ENCODE results near the gene SPATA20. TPM values are rescaled to one million over a fixed set of nuclear protein-coding genes. Genes with fewer than 3 reads are reported as not detected.
A peak's percentile ranks its signal among the peaks of the same experiment; 100 is the strongest.

SPATA20 gene
- total and polyA plus RNA-seq, 2 of the 13 experiments (the other 11 are each of a cell fraction or from before 2014, with no cell fraction given): 36.1 to 64.8 TPM

DNA sequence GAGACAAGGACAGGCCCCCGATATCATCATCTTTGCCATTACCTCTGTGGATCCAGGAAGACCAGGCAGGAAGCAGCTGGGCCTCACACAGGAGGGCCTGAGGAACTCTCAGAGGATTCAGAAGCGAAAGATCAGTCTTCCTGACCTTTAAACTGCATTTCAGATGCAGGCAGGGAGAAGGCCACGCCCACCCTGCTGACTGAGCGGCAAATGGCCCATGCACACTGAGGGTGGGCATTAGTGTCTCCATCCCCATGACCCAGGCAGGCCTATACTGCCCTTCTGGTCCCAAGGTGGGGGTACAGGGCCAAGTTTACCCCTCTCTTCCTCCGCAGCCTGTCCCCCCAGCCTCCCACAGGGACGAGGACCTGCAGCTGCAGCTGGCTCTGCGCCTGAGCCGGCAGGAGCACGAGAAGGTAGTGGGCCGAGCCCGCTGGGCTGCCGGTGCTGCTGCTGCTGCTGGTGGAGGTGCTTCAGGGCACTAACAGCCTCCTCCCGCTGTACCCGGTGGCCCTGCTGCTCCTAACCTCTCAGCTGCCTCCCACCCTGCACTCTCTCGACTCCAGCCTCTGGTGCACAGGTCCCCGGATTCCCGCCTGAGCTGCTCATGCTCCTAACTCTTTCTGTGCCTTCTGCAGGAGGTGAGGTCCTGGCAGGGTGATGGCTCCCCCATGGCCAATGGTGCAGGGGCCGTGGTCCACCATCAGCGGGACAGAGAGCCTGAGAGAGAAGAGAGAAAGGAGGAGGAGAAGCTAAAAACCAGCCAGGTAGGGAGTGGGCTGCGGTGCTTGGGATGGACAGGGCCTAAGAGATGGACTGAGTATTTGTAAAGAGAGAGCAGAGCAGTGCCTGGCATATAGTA, 8.2 kb upstream of the SPATA20 start (continued):
- TF ChIP-seq, protein P1, sequence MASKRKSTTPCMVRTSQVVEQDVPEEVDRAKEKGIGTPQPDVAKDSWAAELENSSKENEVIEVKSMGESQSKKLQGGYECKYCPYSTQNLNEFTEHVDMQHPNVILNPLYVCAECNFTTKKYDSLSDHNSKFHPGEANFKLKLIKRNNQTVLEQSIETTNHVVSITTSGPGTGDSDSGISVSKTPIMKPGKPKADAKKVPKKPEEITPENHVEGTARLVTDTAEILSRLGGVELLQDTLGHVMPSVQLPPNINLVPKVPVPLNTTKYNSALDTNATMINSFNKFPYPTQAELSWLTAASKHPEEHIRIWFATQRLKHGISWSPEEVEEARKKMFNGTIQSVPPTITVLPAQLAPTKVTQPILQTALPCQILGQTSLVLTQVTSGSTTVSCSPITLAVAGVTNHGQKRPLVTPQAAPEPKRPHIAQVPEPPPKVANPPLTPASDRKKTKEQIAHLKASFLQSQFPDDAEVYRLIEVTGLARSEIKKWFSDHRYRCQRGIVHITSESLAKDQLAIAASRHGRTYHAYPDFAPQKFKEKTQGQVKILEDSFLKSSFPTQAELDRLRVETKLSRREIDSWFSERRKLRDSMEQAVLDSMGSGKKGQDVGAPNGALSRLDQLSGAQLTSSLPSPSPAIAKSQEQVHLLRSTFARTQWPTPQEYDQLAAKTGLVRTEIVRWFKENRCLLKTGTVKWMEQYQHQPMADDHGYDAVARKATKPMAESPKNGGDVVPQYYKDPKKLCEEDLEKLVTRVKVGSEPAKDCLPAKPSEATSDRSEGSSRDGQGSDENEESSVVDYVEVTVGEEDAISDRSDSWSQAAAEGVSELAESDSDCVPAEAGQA (IDR thresholded peaks at IDR 0.05; ENCODE audit: low read depth): peak; percentile 11; the same call in 1 of the 2 replicates
- TF ChIP-seq, protein P1 (CRISPR knock-in tag; IDR thresholded peaks at IDR 0.05; ENCODE audit: borderline replicate concordance): no peak
- TF ChIP-seq HMGA1 (CRISPR knock-in tag; conservative IDR thresholded peaks at IDR 0.05) (no peak), ZNF75D (CRISPR knock-in tag; IDR thresholded peaks at IDR 0.05; ENCODE audit: borderline replicate concordance) (no peak), MTF1 (CRISPR knock-in tag; IDR thresholded peaks at IDR 0.05) (no peak), IRX3 (CRISPR knock-in tag; IDR thresholded peaks at IDR 0.05; ENCODE audit: borderline replicate concordance, low read depth) (no peak), KDM5B (CRISPR knock-in tag; IDR thresholded peaks at IDR 0.05; ENCODE audit: borderline replicate concordance) (0 out of 2 replicates have a peak, but pooled peaks have one; percentile 23), KLF12 (CRISPR knock-in tag; IDR thresholded peaks at IDR 0.05; ENCODE audit: borderline replicate concordance) (0 out of 2 replicates have a peak, but pooled peaks have one; percentile 65), ZFP41 (CRISPR knock-in tag; IDR thresholded peaks at IDR 0.05; ENCODE audit: borderline replicate concordance) (no peak), MEF2D (CRISPR knock-in tag; IDR thresholded peaks at IDR 0.05) (no peak)
- TF ChIP-seq, protein P2, sequence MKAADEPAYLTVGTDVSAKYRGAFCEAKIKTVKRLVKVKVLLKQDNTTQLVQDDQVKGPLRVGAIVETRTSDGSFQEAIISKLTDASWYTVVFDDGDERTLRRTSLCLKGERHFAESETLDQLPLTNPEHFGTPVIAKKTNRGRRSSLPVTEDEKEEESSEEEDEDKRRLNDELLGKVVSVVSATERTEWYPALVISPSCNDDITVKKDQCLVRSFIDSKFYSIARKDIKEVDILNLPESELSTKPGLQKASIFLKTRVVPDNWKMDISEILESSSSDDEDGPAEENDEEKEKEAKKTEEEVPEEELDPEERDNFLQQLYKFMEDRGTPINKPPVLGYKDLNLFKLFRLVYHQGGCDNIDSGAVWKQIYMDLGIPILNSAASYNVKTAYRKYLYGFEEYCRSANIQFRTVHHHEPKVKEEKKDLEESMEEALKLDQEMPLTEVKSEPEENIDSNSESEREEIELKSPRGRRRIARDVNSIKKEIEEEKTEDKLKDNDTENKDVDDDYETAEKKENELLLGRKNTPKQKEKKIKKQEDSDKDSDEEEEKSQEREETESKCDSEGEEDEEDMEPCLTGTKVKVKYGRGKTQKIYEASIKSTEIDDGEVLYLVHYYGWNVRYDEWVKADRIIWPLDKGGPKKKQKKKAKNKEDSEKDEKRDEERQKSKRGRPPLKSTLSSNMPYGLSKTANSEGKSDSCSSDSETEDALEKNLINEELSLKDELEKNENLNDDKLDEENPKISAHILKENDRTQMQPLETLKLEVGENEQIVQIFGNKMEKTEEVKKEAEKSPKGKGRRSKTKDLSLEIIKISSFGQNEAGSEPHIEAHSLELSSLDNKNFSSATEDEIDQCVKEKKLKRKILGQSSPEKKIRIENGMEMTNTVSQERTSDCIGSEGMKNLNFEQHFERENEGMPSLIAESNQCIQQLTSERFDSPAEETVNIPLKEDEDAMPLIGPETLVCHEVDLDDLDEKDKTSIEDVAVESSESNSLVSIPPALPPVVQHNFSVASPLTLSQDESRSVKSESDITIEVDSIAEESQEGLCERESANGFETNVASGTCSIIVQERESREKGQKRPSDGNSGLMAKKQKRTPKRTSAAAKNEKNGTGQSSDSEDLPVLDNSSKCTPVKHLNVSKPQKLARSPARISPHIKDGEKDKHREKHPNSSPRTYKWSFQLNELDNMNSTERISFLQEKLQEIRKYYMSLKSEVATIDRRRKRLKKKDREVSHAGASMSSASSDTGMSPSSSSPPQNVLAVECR (CRISPR knock-in tag; IDR thresholded peaks at IDR 0.05; ENCODE audit: borderline replicate concordance): peak; percentile 78
- TF ChIP-seq, protein P3, sequence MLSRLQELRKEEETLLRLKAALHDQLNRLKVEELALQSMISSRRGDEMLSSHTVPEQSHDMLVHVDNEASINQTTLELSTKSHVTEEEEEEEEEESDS (CRISPR knock-in tag; IDR thresholded peaks at IDR 0.05; ENCODE audit: borderline replicate concordance): no peak
- TF ChIP-seq, protein P4, sequence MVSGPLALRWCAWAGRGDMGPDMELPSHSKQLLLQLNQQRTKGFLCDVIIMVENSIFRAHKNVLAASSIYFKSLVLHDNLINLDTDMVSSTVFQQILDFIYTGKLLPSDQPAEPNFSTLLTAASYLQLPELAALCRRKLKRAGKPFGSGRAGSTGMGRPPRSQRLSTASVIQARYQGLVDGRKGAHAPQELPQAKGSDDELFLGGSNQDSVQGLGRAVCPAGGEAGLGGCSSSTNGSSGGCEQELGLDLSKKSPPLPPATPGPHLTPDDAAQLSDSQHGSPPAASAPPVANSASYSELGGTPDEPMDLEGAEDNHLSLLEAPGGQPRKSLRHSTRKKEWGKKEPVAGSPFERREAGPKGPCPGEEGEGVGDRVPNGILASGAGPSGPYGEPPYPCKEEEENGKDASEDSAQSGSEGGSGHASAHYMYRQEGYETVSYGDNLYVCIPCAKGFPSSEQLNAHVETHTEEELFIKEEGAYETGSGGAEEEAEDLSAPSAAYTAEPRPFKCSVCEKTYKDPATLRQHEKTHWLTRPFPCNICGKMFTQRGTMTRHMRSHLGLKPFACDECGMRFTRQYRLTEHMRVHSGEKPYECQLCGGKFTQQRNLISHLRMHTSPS (CRISPR knock-in tag; IDR thresholded peaks at IDR 0.05; ENCODE audit: low read depth): no peak; the same call in 1 of the 2 replicates

Measured in HepG2 (cell line).